H1 (cell line): ENCODE data around the gene OR2L2. TPM values are rescaled to one million over a fixed set of nuclear protein-coding genes. Genes with fewer than 3 reads are reported as not detected.
"Not testable (repeated sequence)": the region's sequence is repeated elsewhere in the genome, so short reads cannot be mapped to it uniquely, and the experiment has no call there.

ENCODE experiments used
- CTCF ChIA-PET: fragments of 300-600 bp; sonication (Branson Sonifier 250); formaldehyde crosslinking; loops from one replicate; lab custom pipeline; 2021; ENCODE audit not compliant: partially characterized antibody; lab: Charles Lee
- POLR2A ChIA-PET: fragments of 300-600 bp; sonication (Branson Sonifier 250); formaldehyde crosslinking; loops from one replicate; lab custom pipeline; 2021; ENCODE audit warnings: inconsistent platforms; ENCODE audit not compliant: partially characterized antibody; lab: Charles Lee
- DNase-seq, 2 experiments: peaks; one replicate each; pipeline versions ENCODE4 v3.0.0 to v3.0.0-alpha.2; 2010 to 2022; ENCODE audit warnings: low spot score in 2 of 2, low read depth in 1 of 2, mixed read lengths in 1 of 2
- FAIRE-seq: peaks from 2 replicates; lab custom pipeline; 2011; peaks lifted over from hg19 to GRCh38; lab: Jason Lieb, UNC
- H2AFZ ChIP-seq: 2 replicates; pipeline ENCODE4 v1.8.1; 2012; ENCODE audit warnings: low read length, inconsistent platforms
- H2AK5ac ChIP-seq: 2 replicates; pipeline ENCODE4 v1.6.1; 2013; ENCODE audit warnings: low read depth, low read length
- H2BK120ac ChIP-seq: replicated peaks from 2 replicates; pipeline ENCODE3; 2013; ENCODE audit warnings: low read depth, low read length, inconsistent platforms
- H2BK12ac ChIP-seq: 2 replicates; pipeline ENCODE4 v1.6.1; 2013; ENCODE audit warnings: low read depth, low read length
- H2BK15ac ChIP-seq: 2 replicates; pipeline ENCODE4 v1.6.1; 2013; ENCODE audit warnings: low read length
- H2BK20ac ChIP-seq: 2 replicates; pipeline ENCODE4 v1.6.1; 2013; ENCODE audit warnings: low read length
- H2BK5ac ChIP-seq: 2 replicates; pipeline ENCODE4 v1.6.1; 2013; ENCODE audit warnings: low read depth, low read length
- H3K14ac ChIP-seq: 2 replicates; pipeline ENCODE4 v1.6.1; 2013; ENCODE audit warnings: inconsistent platforms; ENCODE audit not compliant: insufficient read length
- H3K18ac ChIP-seq: 2 replicates; pipeline ENCODE4 v1.6.1; 2013; ENCODE audit warnings: low read length; ENCODE audit errors: extremely low read depth
- H3K23ac ChIP-seq: 2 replicates; pipeline ENCODE4 v1.6.1; 2013; ENCODE audit warnings: inconsistent platforms; ENCODE audit not compliant: insufficient read length
- H3K23me2 ChIP-seq: 2 replicates; pipeline ENCODE4 v1.6.1; 2013; ENCODE audit warnings: low read depth, low read length
- H3K27ac ChIP-seq: 2 replicates; pipeline ENCODE4 v1.6.1; 2011; ENCODE audit warnings: low read depth, low read length, inconsistent platforms
- H3K27me3 ChIP-seq, 4 experiments: replicated peaks in 1 of 4; 1 replicate in 1 of 4; 2 replicates in 3 of 4; pipeline versions ENCODE4 v1.6.1 to v1.8.1; 2011 to 2013; ENCODE audit warnings: low read length in 3 of 4, mild to moderate bottlenecking in 3 of 4, inconsistent platforms in 2 of 4, mixed read lengths in 2 of 4, moderate library complexity in 1 of 4; ENCODE audit not compliant: control insufficient read depth in 3 of 4, insufficient read depth in 3 of 4; ENCODE audit errors: extremely low read depth in 1 of 4
- H3K36me3 ChIP-seq, 4 experiments: 2 replicates each; pipeline versions ENCODE4 v1.6.1 to v1.8.1; 2011 to 2013; ENCODE audit warnings: mild to moderate bottlenecking in 4 of 4, low read length in 3 of 4, moderate library complexity in 2 of 4, control low read depth in 1 of 4, inconsistent platforms in 1 of 4; ENCODE audit not compliant: insufficient read depth in 4 of 4, control insufficient read depth in 2 of 4
- H3K4ac ChIP-seq: replicated peaks from 2 replicates; pipeline ENCODE3; 2013; ENCODE audit warnings: low read length, low read depth, mixed read lengths, inconsistent platforms; ENCODE audit not compliant: insufficient read length
- H3K4me1 ChIP-seq, 4 experiments: replicated peaks in 1 of 4; 1 replicate in 1 of 4; 2 replicates in 3 of 4; pipeline versions ENCODE4 v1.6.1 to v1.8.1; 2011 to 2013; ENCODE audit warnings: low read length in 3 of 4, inconsistent platforms in 2 of 4, mixed read lengths in 1 of 4; ENCODE audit not compliant: insufficient read depth in 4 of 4, control insufficient read depth in 3 of 4
- H3K4me2 ChIP-seq, 2 experiments: 2 replicates each; pipeline versions ENCODE4 v1.6.1 to v1.8.1; 2011 to 2013; ENCODE audit warnings: low read depth in 2 of 2, low read length in 2 of 2, control low read depth in 1 of 2, inconsistent platforms in 1 of 2, mild to moderate bottlenecking in 1 of 2; ENCODE audit not compliant: insufficient read depth in 1 of 2
- H3K4me3 ChIP-seq, 4 experiments: fragments of 200-600, 300-600 bp in 1 of 4; sonication (generic), shearing (Covaris generic), sonication (Bioruptor Twin) in 1 of 4; 2 replicates each; pipeline versions ENCODE4 v1.5.1 to v1.8.1; 2011 to 2016; ENCODE audit warnings: low read length in 4 of 4, low read depth in 3 of 4, control low read depth in 2 of 4, inconsistent platforms in 2 of 4, mild to moderate bottlenecking in 2 of 4, mixed read lengths in 1 of 4, moderate library complexity in 1 of 4; ENCODE audit not compliant: insufficient read depth in 2 of 4; ENCODE audit errors: extremely low read depth in 1 of 4
- H3K56ac ChIP-seq: replicated peaks from 2 replicates; pipeline ENCODE3; 2013; ENCODE audit warnings: low read depth, mild to moderate bottlenecking, mixed read lengths, low read length, inconsistent platforms; ENCODE audit not compliant: insufficient read length
- H3K79me1 ChIP-seq: 2 replicates; pipeline ENCODE4 v1.6.1; 2013; ENCODE audit warnings: low read depth, low read length, control low read depth
- H3K79me2 ChIP-seq, 2 experiments: 2 replicates each; pipeline versions ENCODE4 v1.6.1 to v1.8.1; 2012 to 2013; ENCODE audit warnings: low read length in 2 of 2, mild to moderate bottlenecking in 2 of 2, inconsistent platforms in 1 of 2; ENCODE audit not compliant: insufficient read depth in 2 of 2, control insufficient read depth in 1 of 2
- H3K9ac ChIP-seq, 4 experiments: replicated peaks in 1 of 4; 1 replicate in 1 of 4; 2 replicates in 3 of 4; pipeline versions ENCODE4 v1.6.1 to v1.8.1; 2011 to 2013; ENCODE audit warnings: low read depth in 3 of 4, low read length in 3 of 4, control low read depth in 2 of 4, mild to moderate bottlenecking in 2 of 4, moderate library complexity in 2 of 4, inconsistent platforms in 1 of 4; ENCODE audit errors: extremely low read depth in 1 of 4
- H3K9me3 ChIP-seq, 2 experiments: 2 replicates each; pipeline versions ENCODE4 v1.6.1 to v1.8.1; 2012 to 2013; ENCODE audit warnings: mild to moderate bottlenecking in 2 of 2, moderate library complexity in 2 of 2, control low read depth in 1 of 2, inconsistent platforms in 1 of 2, low read depth in 1 of 2, low read length in 1 of 2, mixed read lengths in 1 of 2; ENCODE audit not compliant: insufficient read depth in 2 of 2
- H4K20me1 ChIP-seq, 2 experiments: replicated peaks in 1 of 2; 2 replicates each; pipeline versions ENCODE3 to v1.8.1; 2011 to 2013; ENCODE audit warnings: inconsistent platforms in 2 of 2, low read length in 2 of 2, mild to moderate bottlenecking in 1 of 2; ENCODE audit not compliant: insufficient read depth in 2 of 2, control insufficient read depth in 1 of 2
- H4K5ac ChIP-seq: 2 replicates; pipeline ENCODE4 v1.6.1; 2013; ENCODE audit warnings: low read length, low read depth, mixed read lengths, inconsistent platforms; ENCODE audit not compliant: insufficient read length
- H4K8ac ChIP-seq: 2 replicates; pipeline ENCODE4 v1.8.0; 2013; ENCODE audit warnings: mild to moderate bottlenecking, moderate library complexity, low read length, inconsistent platforms; ENCODE audit not compliant: insufficient read depth; ENCODE audit errors: extremely low read depth
- H4K91ac ChIP-seq: replicated peaks from 2 replicates; pipeline ENCODE3; 2013; ENCODE audit warnings: low read length, mixed read lengths, inconsistent platforms; ENCODE audit not compliant: insufficient read length
- MAFK ChIP-seq: IDR thresholded peaks from 2 replicates; pipeline ENCODE4 v1.6.1; 2012; ENCODE audit warnings: low read depth, mild to moderate bottlenecking, improper control_type of control experiment, low read length
- SP2 ChIP-seq: IDR thresholded peaks from 2 replicates; pipeline ENCODE4 v1.6.1; 2012; ENCODE audit warnings: mild to moderate bottlenecking, low read length, inconsistent platforms
- TCF12 ChIP-seq: IDR thresholded peaks from 2 replicates; pipeline ENCODE4 v1.6.1; 2011; ENCODE audit warnings: low read depth, mild to moderate bottlenecking, low read length
- WGBS, 2 experiments: shearing (Covaris generic) in 1 of 2; methylation state at CpG; one replicate each; pipeline versions ENCODE4 v1.1.6 to v1.1.7; 2013 to 2015; ENCODE audit warnings: low lambda C conversion rate in 2 of 2, mixed read lengths in 2 of 2, inconsistent platforms in 1 of 2, low coverage in 1 of 2, missing lambda C conversion rate in 1 of 2; ENCODE audit not compliant: insufficient replicate concordance in 2 of 2, insufficient coverage in 1 of 2, insufficient read length in 1 of 2; ENCODE audit errors: extremely low coverage in 1 of 2, missing lambda C conversion rate in 1 of 2; 5-methylcytosine and 5-hydroxymethylcytosine counted together
- polyA plus RNA-seq, 7 experiments: library from polyadenylated mRNA; depleted of rRNA in 3 of 7; stranded (reverse) in 5 of 7; unstranded in 2 of 7; fragments of >200 nt in 5 of 7; fragments of 200-250 nt in 2 of 7; gene quantifications; 1 replicate in 5 of 7; 2 replicates in 1 of 7; 4 replicates in 1 of 7; pipeline versions ENCODE4 v1.2.1 to v1.2.3, GENCODE V29; 2011 to 2013; ENCODE audit warnings: missing spikeins in 2 of 7, mixed read lengths in 2 of 7
- total RNA-seq: library from RNA; stranded (reverse); fragmentation: NEBNext Ultra II Directional; extraction: Animal tissue kit (Norgen Biotek cat#: 25700); gene quantifications from 2 replicates; pipeline ENCODE4 v1.2.1, GENCODE V29; 2021

OR2L2 gene
- total and polyA plus RNA-seq, 2 of the 8 experiments (the other 6 are each of a cell fraction or from before 2014, with no cell fraction given) = not detected

- Histone ChIP-seq H3K4me1 (no peaks in the 10 kb centered on the region), H2AFZ (no peak overlapping the region), H3K14ac (no peak overlapping the region), H3K4me2 (no peak overlapping the region), H3K18ac (no peak overlapping the region), H2BK20ac (no peak overlapping the region), H3K36me3 (no peaks in the 10 kb centered on the region), H3K4me3 (no peak overlapping the region), H2BK12ac (no peak overlapping the region), H3K79me1 (no peaks in the 10 kb centered on the region), H2BK5ac (no peak overlapping the region), H4K8ac (no peak overlapping the region), H4K5ac (no peak overlapping the region), H3K23me2 (no peaks in the 10 kb centered on the region), H3K9me3 (peaks cover 42 to 44% of the 10 kb centered on the region in 2 experiments), H2AK5ac (no peak overlapping the region), H3K27me3 (no peaks in the 10 kb centered on the region), H2BK120ac (no peak overlapping the region), H3K79me2 (no peaks in the 10 kb centered on the region), H3K4ac (no peak overlapping the region), H2BK15ac (no peak overlapping the region), H3K56ac (no peak overlapping the region), H3K27ac (no peak overlapping the region), H3K9ac (no peak overlapping the region), H3K23ac (no peak overlapping the region), H4K20me1 (no peaks in the 10 kb centered on the region), H4K91ac (no peak overlapping the region)
- TF ChIP-seq SP2 (no peak), MAFK (peak; percentile 99), TCF12 (no peak)
- WGBS, 2 experiments = 89% methylated on average over 2 of the region's 3 CpGs; no CpG with 5 or more reads in 1 of the 2 experiments
- no peak for FAIRE-seq
- DNase-seq = no peak
- ChIA-PET POLR2A (no interaction called here), CTCF (no interaction called here)
These were observed 35.7 kb downstream of the OR2L2 start for GRCh38 chr1:248065604-248066003.

DNA sequence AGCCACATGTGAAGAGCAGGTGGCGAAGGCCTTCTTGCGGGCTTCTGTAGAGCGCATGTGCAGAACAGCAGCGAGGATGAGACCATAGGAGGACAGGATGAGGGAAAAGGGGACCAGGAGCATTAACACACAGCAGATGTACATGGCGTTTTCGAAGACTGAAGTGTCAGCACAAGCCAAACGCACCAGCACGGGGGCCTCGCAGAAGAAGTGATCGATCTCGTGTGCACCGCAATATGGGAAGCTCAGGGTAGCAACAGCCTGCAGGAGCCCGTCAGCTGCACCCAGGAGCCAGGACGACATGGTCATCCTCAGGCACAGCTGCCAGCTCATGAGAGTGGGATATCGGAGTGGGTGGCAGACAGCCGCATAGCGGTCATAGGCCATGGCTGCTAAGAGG, 54.0 kb downstream of the OR2L2 start:
- H3K36me3 ChIP-seq, H4K91ac ChIP-seq, H2BK12ac ChIP-seq, H3K79me1 ChIP-seq, H3K27me3 ChIP-seq, H3K4me3 ChIP-seq, H3K4me2 ChIP-seq, DNase-seq, H2BK120ac ChIP-seq, H2BK20ac ChIP-seq, H3K18ac ChIP-seq, H4K8ac ChIP-seq, H3K9ac ChIP-seq, H4K5ac ChIP-seq, H2AK5ac ChIP-seq, H3K27ac ChIP-seq, H2AFZ ChIP-seq, H2BK5ac ChIP-seq, H4K20me1 ChIP-seq, CTCF ChIA-PET, H3K4ac ChIP-seq, H3K56ac ChIP-seq, H3K79me2 ChIP-seq, H3K14ac ChIP-seq, H2BK15ac ChIP-seq, H3K23me2 ChIP-seq, H3K4me1 ChIP-seq, POLR2A ChIA-PET, FAIRE-seq, H3K23ac ChIP-seq: not testable (repeated sequence)
- peaks cover 31 to 45% of the 10 kb centered on the region in 2 experiments for H3K9me3 ChIP-seq
- 93% methylated on average over 11 of the region's 17 CpGs; no CpG with 5 or more reads in 1 of the 2 experiments for WGBS, 2 experiments
